Spinal cord (tissue), 10 donors: ENCODE data around the gene NRP1. TPM values are rescaled to one million over a fixed set of nuclear protein-coding genes. Genes with fewer than 3 reads are reported as not detected.

Source experiments
- DNase-seq, 6 donors: peaks; one replicate each; pipeline versions ENCODE4 v3.0.0 to v3.0.0-alpha.2; 2013 to 2015; ENCODE audit warnings: low spot score in 6 of 6, low read depth in 4 of 6
- H3K27ac ChIP-seq: one replicate; pipeline ENCODE4 v1.5.1; 2013; ENCODE audit warnings: low read depth, low read length, control low read depth
- H3K27me3 ChIP-seq: one replicate; pipeline ENCODE4 v1.6.1; 2013; ENCODE audit warnings: low read length; ENCODE audit not compliant: control insufficient read depth, insufficient read depth
- H3K36me3 ChIP-seq: one replicate; pipeline ENCODE4 v1.6.1; 2013; ENCODE audit warnings: low read length; ENCODE audit not compliant: control insufficient read depth, insufficient read depth
- H3K4me1 ChIP-seq: one replicate; pipeline ENCODE4 v1.6.1; 2013; ENCODE audit warnings: low read length; ENCODE audit not compliant: control insufficient read depth, insufficient read depth
- H3K4me3 ChIP-seq: one replicate; pipeline ENCODE4 v1.5.1; 2013; ENCODE audit warnings: low read depth, low read length, control low read depth
- H3K9me3 ChIP-seq: one replicate; pipeline ENCODE4 v1.6.1; 2013; ENCODE audit warnings: low read length; ENCODE audit not compliant: control insufficient read depth, insufficient read depth
- WGBS: methylation state at CpG from one replicate; pipeline ENCODE4 v1.1.5; 2013; ENCODE audit warnings: missing lambda C conversion rate; ENCODE audit not compliant: insufficient coverage; 5-methylcytosine and 5-hydroxymethylcytosine counted together
- polyA plus RNA-seq, 2 donors: library from polyadenylated mRNA; unstranded; fragments of 120-200 nt; gene quantifications; one replicate each; pipeline ENCODE4 v1.2.1, GENCODE V29; 2013; ENCODE audit not compliant: insufficient read length in 2 of 2
- total RNA-seq, 2 donors: library from RNA; depleted of rRNA in 1 of 2; stranded (reverse); fragments of 120-200 nt in 1 of 2; fragments of >200 nt in 1 of 2; gene quantifications; one replicate each; pipeline versions ENCODE4 v1.2.3 to v1.2.4, GENCODE V29; 2013 to 2014
- donor health status: healthy.

The NRP1 gene
- total and polyA plus RNA-seq, 4 donors, result 61.8 to 96.6 (median 80.2) TPM

GRCh38 chr10:33201056-33201780 is 133.2 kb downstream of the NRP1 start:
- WGBS, result 43% methylated on average over 1 of the region's 4 CpGs
- no peaks in the 10 kb centered on the region for H3K36me3 ChIP-seq
- H3K9me3 ChIP-seq, result no peaks in the 10 kb centered on the region
- H3K27ac ChIP-seq, result no peak overlapping the region
- H3K4me1 ChIP-seq, result peaks cover 8% of the 10 kb centered on the region
- H3K4me3 ChIP-seq, result no peak overlapping the region
- H3K27me3 ChIP-seq, result no peaks in the 10 kb centered on the region
- DNase-seq, result no peak

GRCh38 chr10:33199731-33200232 is 134.7 kb downstream of the NRP1 start:
- peak in 1 of 6 donors; percentile 58 for DNase-seq
- Histone ChIP-seq H3K27me3 (no peaks in the 10 kb centered on the region), H3K4me3 (no peak overlapping the region), H3K9me3 (no peaks in the 10 kb centered on the region), H3K27ac (no peak overlapping the region), H3K4me1 (peaks cover 8% of the 10 kb centered on the region), H3K36me3 (no peaks in the 10 kb centered on the region)
- 89% methylated on average over 3 of the region's 5 CpGs for WGBS

GRCh38 chr10:33198610-33199009 is 135.9 kb downstream of the NRP1 start:
- Histone ChIP-seq H3K27ac (no peak overlapping the region), H3K4me3 (no peak overlapping the region), H3K9me3 (no peaks in the 10 kb centered on the region), H3K4me1 (peaks cover 8% of the 10 kb centered on the region), H3K27me3 (no peaks in the 10 kb centered on the region), H3K36me3 (no peaks in the 10 kb centered on the region)
- 67% methylated on average over 1 of the region's 2 CpGs for WGBS
- DNase-seq, result no peak

GRCh38 chr10:33196710-33197491 is 137.6 kb downstream of the NRP1 start:
- Histone ChIP-seq H3K27ac (peak overlapping the region; percentile 44), H3K9me3 (no peaks in the 10 kb centered on the region), H3K4me3 (peak overlapping the region; percentile 17), H3K4me1 (peaks cover 8% of the 10 kb centered on the region), H3K27me3 (no peaks in the 10 kb centered on the region), H3K36me3 (no peaks in the 10 kb centered on the region)
- peak in 1 of 6 donors; percentile 57 for DNase-seq
- WGBS, result 32% methylated on average over 5 of the region's 16 CpGs

- no peaks in the 10 kb centered on the region for H3K36me3 ChIP-seq
Measured at GRCh38 chr10:33196377-33196706, 138.1 kb downstream of the NRP1 start.

GRCh38 chr10:33195608-33196376 is 138.7 kb downstream of the NRP1 start:
- Histone ChIP-seq H3K9me3 (no peaks in the 10 kb centered on the region), H3K27ac (no peak overlapping the region), H3K4me1 (peaks cover 8% of the 10 kb centered on the region), H3K4me3 (no peak overlapping the region), H3K36me3 (no peaks in the 10 kb centered on the region), H3K27me3 (no peaks in the 10 kb centered on the region)
- 88% methylated on average over 3 of the region's 8 CpGs for whole genome bisulfite sequencing
- no peak for DNase-seq

More at GRCh38 chr10:33196377-33196706, 138.1 kb downstream of the NRP1 start:
- H3K27me3 ChIP-seq, result no peaks in the 10 kb centered on the region
- no peak overlapping the region for H3K4me3 ChIP-seq
- H3K4me1 ChIP-seq, result peaks cover 8% of the 10 kb centered on the region
- DNase-seq, result no peak
- H3K9me3 ChIP-seq, result no peaks in the 10 kb centered on the region
- WGBS, result 87% methylated on average over 2 of the region's 3 CpGs
- no peak overlapping the region for H3K27ac ChIP-seq

GRCh38 chr10:33193701-33194521 is 140.6 kb downstream of the NRP1 start:
- WGBS, result 100% methylated on average over 1 of the region's 6 CpGs
- Histone ChIP-seq H3K4me3 (no peak overlapping the region), H3K36me3 (no peaks in the 10 kb centered on the region), H3K27ac (no peak overlapping the region), H3K27me3 (no peaks in the 10 kb centered on the region), H3K9me3 (no peaks in the 10 kb centered on the region), H3K4me1 (peaks cover 8% of the 10 kb centered on the region)
- DNase-seq, result no peak

- H3K4me1 ChIP-seq, result peaks cover 8% of the 10 kb centered on the region
- no peak overlapping the region for H3K27ac ChIP-seq
- H3K4me3 ChIP-seq, result no peak overlapping the region
- no peaks in the 10 kb centered on the region for H3K36me3 ChIP-seq
- WGBS, result 19% methylated on average over 5 of the region's 12 CpGs
- no peaks in the 10 kb centered on the region for H3K27me3 ChIP-seq
- no peaks in the 10 kb centered on the region for H3K9me3 ChIP-seq
- DNase-seq, result peak; percentile 60 to 96 (median 74)
Measured at GRCh38 chr10:33193057-33193700, 141.3 kb downstream of the NRP1 start.
